ENCODE results near the gene RGL3.
A peak's percentile ranks its signal among the peaks of the same experiment; 100 is the strongest.
"Not testable (repeated sequence)": the region's sequence is repeated elsewhere in the genome, so short reads cannot be mapped to it uniquely, and the experiment has no call there.

The RGL3 gene

GRCh38 chr19:11382898-11383705 is 36.0 kb downstream of the RGL3 start:
- no peak for DNase-seq (ENCODE audit: low read depth)

GRCh38 chr19:11380653-11381537 is 38.2 kb downstream of the RGL3 start:
- DNase-seq (ENCODE audit: low read depth): peak; percentile 71

- no peak for DNase-seq (ENCODE audit: low read depth)
Measured at GRCh38 chr19:11379857-11380350, 39.2 kb downstream of the RGL3 start.

- not testable (repeated sequence) for DNase-seq (ENCODE audit: low read depth)
Measured at GRCh38 chr19:11379269-11379845, 39.8 kb downstream of the RGL3 start.

- DNase-seq (ENCODE audit: low read depth): no peak
Measured at GRCh38 chr19:11378319-11379189, 40.6 kb downstream of the RGL3 start.

- no peak for DNase-seq (ENCODE audit: low read depth)
Measured at GRCh38 chr19:11377756-11378155, 41.4 kb downstream of the RGL3 start.

GRCh38 chr19:11377237-11377636 is 41.9 kb downstream of the RGL3 start:
- DNase-seq (ENCODE audit: low read depth): peak; percentile 74

- no peak for DNase-seq (ENCODE audit: low read depth)
Measured at GRCh38 chr19:11375143-11375948, 43.8 kb downstream of the RGL3 start.

- DNase-seq (ENCODE audit: low read depth): peak; percentile 99
Measured at GRCh38 chr19:11374433-11375142, 44.5 kb downstream of the RGL3 start, which contains the start of gene SWSAP1. TSS of gene SWSAP1 (plus strand) at chr19:11374666. CDS start at chr19:11374681, 15 bp downstream.

- DNase-seq (ENCODE audit: low read depth): no peak
Measured at GRCh38 chr19:11373885-11374432, 45.2 kb downstream of the RGL3 start.

- no peak for DNase-seq (ENCODE audit: low read depth)
Measured at GRCh38 chr19:11373166-11373884, 45.8 kb downstream of the RGL3 start.

GRCh38 chr19:11370744-11371143 is 48.4 kb downstream of the RGL3 start:
- DNase-seq (ENCODE audit: low read depth): no peak

GRCh38 chr19:11367528-11367927 is 51.6 kb downstream of the RGL3 start:
- DNase-seq (ENCODE audit: low read depth): no peak

GRCh38 chr19:11365557-11366117 is 53.5 kb downstream of the RGL3 start:
- no peak for DNase-seq (ENCODE audit: low read depth)

- DNase-seq (ENCODE audit: low read depth): no peak
Measured at GRCh38 chr19:11364935-11365334, 54.2 kb downstream of the RGL3 start.

- DNase-seq (ENCODE audit: low read depth): no peak
Measured at GRCh38 chr19:11364296-11364904, 54.7 kb downstream of the RGL3 start.

- DNase-seq (ENCODE audit: low read depth): no peak
Measured at GRCh38 chr19:11363881-11364280, 55.2 kb downstream of the RGL3 start.
